ENCODE results near the gene HNRNPL. TPM values are rescaled to one million over a fixed set of nuclear protein-coding genes. Genes with fewer than 3 reads are reported as not detected.

Gene HNRNPL
- total and polyA plus RNA-seq, 2 of the 8 experiments (the other 6 are each of a cell fraction or from before 2014, with no cell fraction given): 404 to 779 TPM

DNA sequence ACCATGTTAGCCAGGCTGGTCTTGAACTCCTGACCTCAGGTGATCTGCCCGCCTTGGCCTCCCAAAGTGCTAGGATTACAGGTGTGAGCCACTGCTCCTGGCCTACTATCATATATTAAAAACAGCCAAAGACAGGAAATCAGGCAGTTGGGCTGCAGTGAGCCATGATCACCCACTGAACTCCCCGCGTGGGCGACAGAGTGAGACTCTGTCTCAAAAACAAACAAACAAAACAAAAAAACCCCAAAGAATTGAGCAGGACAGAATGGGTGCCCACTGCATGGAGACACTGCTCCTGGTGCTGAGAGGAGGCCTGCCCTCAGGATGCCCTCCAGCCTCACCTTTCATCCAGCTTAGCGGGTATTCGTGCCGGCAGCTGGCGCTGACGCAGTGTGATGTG is 33.5 kb upstream of the HNRNPL start:
- H3K27me3 ChIP-seq (replicated peaks in 1 of 4; ENCODE audit: control insufficient read depth in 3 of 4, extremely low read depth in 1 of 4, insufficient read depth in 3 of 4, low read length in 3 of 4): no peaks in the 10 kb centered on the region
- no peak overlapping the region for H3K9ac ChIP-seq (replicated peaks in 1 of 4; ENCODE audit: extremely low read depth in 1 of 4, low read depth in 3 of 4, low read length in 3 of 4)
- POLR2A ChIA-PET (ENCODE audit: partially characterized antibody): interaction anchor here (0.6 to 0.9 kb wide), 2 partner anchors 17 to 164 kb away, joined by 4 to 5 read pairs; partner anchors contain the start of gene NFKBIB
- H3K36me3 ChIP-seq (ENCODE audit: control insufficient read depth in 2 of 4, insufficient read depth in 4 of 4, low read length in 3 of 4): no peaks in the 10 kb centered on the region
- no peaks in the 10 kb centered on the region for H3K79me1 ChIP-seq (ENCODE audit: low read depth, low read length)
- H4K5ac ChIP-seq (ENCODE audit: insufficient read length, low read depth, low read length): no peak overlapping the region
- no peak overlapping the region for H3K27ac ChIP-seq (ENCODE audit: low read depth, low read length)
- H2AFZ ChIP-seq (ENCODE audit: low read length): no peak overlapping the region
- peak overlapping the region; percentile 78 for H3K4ac ChIP-seq (replicated peaks; ENCODE audit: insufficient read length, low read depth, low read length)
- CTCF ChIA-PET (ENCODE audit: partially characterized antibody): interaction anchor here (0.7 to 1.8 kb wide), 5 partner anchors 11 to 50 kb away, joined by 3 to 8 read pairs (median 5); no protein-coding TSS in a partner anchor
- H3K4me3 ChIP-seq (ENCODE audit: extremely low read depth in 1 of 4, insufficient read depth in 2 of 4, low read depth in 3 of 4, low read length in 4 of 4): no peak overlapping the region
- no peak overlapping the region for H4K8ac ChIP-seq (ENCODE audit: extremely low read depth, insufficient read depth, low read length)
- no peak overlapping the region for H4K91ac ChIP-seq (replicated peaks; ENCODE audit: insufficient read length, low read length)
- no peak overlapping the region for H3K56ac ChIP-seq (replicated peaks; ENCODE audit: insufficient read length, low read depth, low read length)
- H2BK120ac ChIP-seq (replicated peaks; ENCODE audit: low read depth, low read length): no peak overlapping the region
- peaks cover 0 to 3% (median under 1%) of the 10 kb centered on the region in 4 experiments; a peak in 5 of 7 replicates for H3K4me1 ChIP-seq (replicated peaks in 1 of 4; ENCODE audit: control insufficient read depth in 3 of 4, insufficient read depth in 4 of 4, low read length in 3 of 4)
- H3K14ac ChIP-seq (ENCODE audit: insufficient read length): no peak overlapping the region
- no peaks in the 10 kb centered on the region for H3K23me2 ChIP-seq (ENCODE audit: low read depth, low read length)
- peak overlapping the region; percentile 72; the same call in 1 of the 2 replicates for H2BK15ac ChIP-seq (ENCODE audit: low read length)
- no peaks in the 10 kb centered on the region for H3K9me3 ChIP-seq (ENCODE audit: insufficient read depth in 2 of 2, low read depth in 1 of 2, low read length in 1 of 2)
- H2AK5ac ChIP-seq (ENCODE audit: low read depth, low read length): no peak overlapping the region
- TF ChIP-seq RAD21 (IDR thresholded peaks at IDR 0.05 in 1 of 2, conservative IDR thresholded peaks at IDR 0.05 in 1 of 2; ENCODE audit: low read depth in 2 of 2, low read length in 2 of 2): no peak
- no peak for TF ChIP-seq SP1 (IDR thresholded peaks at IDR 0.05; ENCODE audit: low read depth, low read length)
- TF ChIP-seq TAF7 (optimal IDR thresholded peaks at IDR 0.05; ENCODE audit: borderline replicate concordance, low read depth, low read length): no peak
- TF ChIP-seq CBX8 (IDR thresholded peaks at IDR 0.05; ENCODE audit: borderline replicate concordance, low read depth, low read length): no peak
- TF ChIP-seq POU5F1 (IDR thresholded peaks at IDR 0.05; ENCODE audit: low read depth, low read length): no peak
- TF ChIP-seq TAF1 (IDR thresholded peaks at IDR 0.05; ENCODE audit: low read depth, low read length): no peak
- WGBS, 2 experiments (ENCODE audit: extremely low coverage in 1 of 2, insufficient coverage in 1 of 2, insufficient read length in 1 of 2, insufficient replicate concordance in 2 of 2, low coverage in 1 of 2, low lambda C conversion rate in 2 of 2, missing lambda C conversion rate in 1 of 2): 92% methylated on average over 9 of the region's 9 CpGs; no CpG with 5 or more reads in 1 of the 2 experiments
- FAIRE-seq (no peak), DNase-seq (ENCODE audit: low read depth in 1 of 2, low spot score in 2 of 2) (no peak)
- no peaks in the 10 kb centered on the region for H4K20me1 ChIP-seq (replicated peaks in 1 of 2; ENCODE audit: control insufficient read depth in 1 of 2, insufficient read depth in 2 of 2, low read length in 2 of 2)
- H3K18ac ChIP-seq (ENCODE audit: extremely low read depth, low read length): no peak overlapping the region
- H2BK5ac ChIP-seq (ENCODE audit: low read depth, low read length): no peak overlapping the region
- no peak overlapping the region for H2BK20ac ChIP-seq (ENCODE audit: low read length)
- no peaks in the 10 kb centered on the region for H3K79me2 ChIP-seq (ENCODE audit: control insufficient read depth in 1 of 2, insufficient read depth in 2 of 2, low read length in 2 of 2)
- H2BK12ac ChIP-seq (ENCODE audit: low read depth, low read length): no peak overlapping the region
- no peak overlapping the region for H3K4me2 ChIP-seq (ENCODE audit: insufficient read depth in 1 of 2, low read depth in 2 of 2, low read length in 2 of 2)
- H3K23ac ChIP-seq (ENCODE audit: insufficient read length): no peak overlapping the region

Measured in H1 (cell line).